Amygdala (tissue), 56 donors: ENCODE data around the gene CERS6.

ENCODE experiments used
- DNase-seq, 56 donors: peaks; one replicate each; lab custom pipeline; 2025; lab: John Stamatoyannopoulos, UW

CERS6 gene

DNA sequence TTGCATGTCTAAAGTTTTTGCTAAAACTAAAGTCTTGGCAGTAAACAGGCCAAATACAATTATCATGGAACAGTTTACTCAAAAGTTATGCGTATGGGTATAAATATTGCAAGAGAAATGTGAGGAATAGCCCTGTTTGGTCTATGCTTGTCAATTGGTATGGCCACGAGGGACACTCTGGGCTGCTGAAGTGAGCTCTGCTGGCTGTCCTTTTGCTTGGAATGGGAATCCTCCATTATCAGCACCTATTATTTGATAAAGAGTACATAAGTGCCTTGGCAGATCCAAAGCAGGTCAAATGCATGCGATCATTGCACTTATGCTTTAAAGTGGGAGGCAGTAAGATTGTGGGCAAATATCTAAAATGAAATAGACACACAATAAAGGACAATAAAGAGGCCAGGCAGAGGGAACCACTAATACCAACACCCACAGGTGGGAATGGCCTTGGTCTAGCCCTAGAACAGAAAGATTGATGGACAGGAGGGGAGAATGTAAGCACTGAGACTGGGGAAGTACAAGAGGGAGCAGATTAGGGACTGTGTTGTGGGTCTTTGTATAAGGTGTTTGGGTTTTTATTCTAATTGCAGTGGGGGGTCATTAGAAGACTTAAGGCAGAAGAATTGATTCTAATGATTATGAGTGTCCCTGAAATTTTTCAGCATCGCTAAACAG is 286.3 kb downstream of the CERS6 start:
- no peak for DNase-seq

DNA sequence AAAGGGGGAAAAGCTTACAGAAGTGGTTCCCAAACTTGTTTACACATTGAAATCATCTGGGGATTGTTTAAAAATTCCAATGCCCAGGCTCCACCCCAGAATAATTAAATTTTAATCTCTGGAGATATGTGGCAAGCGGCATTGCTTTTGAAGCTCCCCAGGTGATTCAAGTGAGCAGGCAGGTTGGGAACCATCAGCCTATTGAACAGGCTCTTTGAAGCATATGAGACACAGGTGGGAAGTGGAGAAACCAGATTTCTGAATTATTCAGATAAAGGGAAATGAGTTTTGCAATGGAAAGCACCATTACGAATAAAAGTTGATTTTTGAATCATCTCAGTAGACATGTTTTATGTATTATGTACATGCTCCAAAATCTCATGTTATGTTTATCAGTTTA is 288.8 kb downstream of the CERS6 start:
- no peak for DNase-seq

DNA sequence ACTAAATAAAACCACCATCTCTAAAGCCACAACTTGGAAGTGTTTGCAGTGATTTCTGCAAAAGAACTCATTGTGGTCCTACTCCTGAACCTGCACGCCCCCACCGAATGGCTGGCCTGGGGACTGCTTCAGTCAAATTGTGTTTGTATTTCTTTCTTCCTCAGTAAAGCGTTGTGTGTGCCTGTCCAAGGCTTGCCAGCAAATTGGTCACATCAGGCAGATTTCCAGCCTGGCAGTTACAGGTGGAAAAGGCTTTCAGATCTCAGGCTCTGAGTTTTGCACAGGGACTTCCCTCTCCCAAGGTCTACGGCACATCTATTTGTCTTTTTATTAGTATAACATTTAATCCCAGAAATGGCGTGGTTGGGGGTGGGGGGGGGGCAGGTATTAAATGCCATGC is 292.4 kb downstream of the CERS6 start:
- DNase-seq, result no peak

DNA sequence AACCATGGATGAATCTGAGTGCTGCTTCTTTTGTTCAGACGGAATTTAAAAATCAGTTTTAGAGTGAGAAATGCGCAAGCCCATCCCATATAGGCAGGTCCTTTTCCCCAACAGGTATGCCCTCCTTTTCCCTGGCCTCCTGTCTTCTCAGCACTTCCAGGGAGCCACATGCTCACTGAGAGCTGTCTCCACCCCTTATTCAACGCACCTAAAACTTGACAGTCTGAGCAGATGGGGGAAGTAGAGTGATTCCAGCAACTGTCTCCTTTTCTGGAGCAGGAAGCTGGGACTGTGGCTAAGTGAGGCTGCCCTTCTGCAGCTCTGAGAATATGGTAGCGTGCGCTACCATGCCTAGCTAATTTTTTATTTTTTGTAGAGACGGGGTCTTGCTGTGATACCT is 293.2 kb downstream of the CERS6 start:
- DNase-seq, result no peak

DNA sequence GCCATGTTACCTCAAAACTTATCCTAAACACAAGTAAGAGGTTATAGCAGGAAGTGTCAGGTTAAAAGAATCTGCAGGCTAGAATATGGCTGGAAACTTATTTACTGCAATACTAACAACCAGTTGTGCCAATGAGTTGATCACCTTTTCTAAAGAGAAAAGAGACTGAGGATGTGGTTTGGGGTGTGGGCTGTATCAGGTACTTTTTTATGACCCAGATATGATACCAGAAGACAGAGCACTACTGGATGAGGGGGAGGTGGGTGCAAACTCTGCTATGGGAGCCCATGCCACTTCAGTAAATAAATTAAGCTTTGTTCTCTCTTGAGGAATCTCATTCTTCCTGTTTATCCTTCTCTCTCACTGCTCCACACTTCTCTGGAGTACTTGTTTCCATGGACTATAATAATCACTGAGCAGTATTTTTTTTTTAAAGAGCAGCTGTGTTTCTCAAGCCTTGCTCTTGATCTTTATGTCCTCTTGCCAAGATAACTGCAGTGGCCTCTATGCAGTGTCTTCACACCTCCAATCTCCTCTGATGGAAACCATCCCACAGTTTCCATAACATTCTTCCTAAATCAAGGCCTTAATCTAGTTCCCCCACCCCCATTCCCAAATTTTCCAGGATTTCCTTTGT is 295.1 kb downstream of the CERS6 start:
- no peak for DNase-seq

DNA sequence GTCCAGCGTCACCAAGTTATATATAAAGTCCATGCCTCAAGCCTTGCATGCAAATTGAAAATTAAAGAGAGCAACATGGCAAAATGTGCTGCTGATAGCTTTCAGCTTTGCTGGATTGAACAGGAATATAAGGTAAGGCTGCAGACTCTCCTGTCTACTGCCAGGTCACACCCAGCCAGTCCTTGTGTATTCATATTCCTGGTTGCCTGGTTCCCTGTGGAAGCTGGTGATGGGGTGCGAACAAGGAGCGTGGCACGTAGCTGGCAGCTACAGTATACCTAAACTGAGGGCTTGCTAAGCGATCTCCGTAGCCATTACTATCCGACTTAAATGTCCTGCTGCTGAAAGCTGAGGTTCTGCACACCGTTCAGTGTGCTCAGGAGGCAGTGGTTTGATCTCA is 296.3 kb downstream of the CERS6 start:
- no peak for DNase-seq

DNA sequence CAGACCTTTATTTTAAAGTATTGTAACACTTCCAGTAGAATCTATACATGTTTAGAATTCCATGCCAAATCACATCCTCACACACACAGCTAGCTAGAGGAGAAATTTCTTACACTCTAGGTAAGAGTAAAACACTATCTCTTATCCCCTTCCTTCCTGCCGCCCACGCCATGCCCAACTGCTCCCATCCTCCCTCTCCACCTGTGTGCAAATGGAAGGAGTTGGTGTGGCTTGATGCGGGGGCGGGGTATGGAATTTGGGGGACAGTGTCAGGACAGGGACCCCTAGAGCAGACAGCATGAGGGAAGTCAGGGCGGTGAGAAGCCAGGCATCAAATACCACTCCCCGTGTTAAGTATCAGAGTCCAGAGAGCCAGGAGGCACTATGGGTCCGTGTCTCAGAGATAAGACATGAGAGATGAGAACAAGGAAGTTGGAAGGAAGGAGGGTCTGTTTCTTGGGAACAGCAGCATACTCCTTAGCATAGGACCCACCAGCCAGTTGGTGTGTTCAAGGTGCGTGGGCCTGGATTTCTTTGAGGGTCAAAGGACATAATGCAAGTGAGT is 297.8 kb downstream of the CERS6 start:
- DNase-seq, result no peak

DNA sequence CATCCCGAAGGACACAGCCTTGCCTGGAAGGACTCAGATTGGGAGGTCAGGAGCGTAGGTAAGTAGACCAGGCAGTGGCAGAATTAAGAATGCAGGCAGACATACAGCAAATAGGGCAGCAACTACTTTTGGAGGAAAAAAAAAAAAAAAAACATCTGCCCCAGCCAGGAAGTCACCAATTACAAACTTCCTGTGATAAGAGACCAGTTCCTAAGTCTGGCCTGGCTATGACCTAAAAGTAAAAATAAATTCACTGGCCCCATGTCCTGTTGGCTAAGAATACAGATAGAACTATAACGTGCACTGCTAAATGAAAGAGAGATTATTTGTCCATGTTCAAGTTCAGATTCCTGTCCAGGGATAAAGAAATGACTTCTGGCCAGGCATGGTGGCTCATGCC is 301.2 kb downstream of the CERS6 start:
- no peak for DNase-seq

DNA sequence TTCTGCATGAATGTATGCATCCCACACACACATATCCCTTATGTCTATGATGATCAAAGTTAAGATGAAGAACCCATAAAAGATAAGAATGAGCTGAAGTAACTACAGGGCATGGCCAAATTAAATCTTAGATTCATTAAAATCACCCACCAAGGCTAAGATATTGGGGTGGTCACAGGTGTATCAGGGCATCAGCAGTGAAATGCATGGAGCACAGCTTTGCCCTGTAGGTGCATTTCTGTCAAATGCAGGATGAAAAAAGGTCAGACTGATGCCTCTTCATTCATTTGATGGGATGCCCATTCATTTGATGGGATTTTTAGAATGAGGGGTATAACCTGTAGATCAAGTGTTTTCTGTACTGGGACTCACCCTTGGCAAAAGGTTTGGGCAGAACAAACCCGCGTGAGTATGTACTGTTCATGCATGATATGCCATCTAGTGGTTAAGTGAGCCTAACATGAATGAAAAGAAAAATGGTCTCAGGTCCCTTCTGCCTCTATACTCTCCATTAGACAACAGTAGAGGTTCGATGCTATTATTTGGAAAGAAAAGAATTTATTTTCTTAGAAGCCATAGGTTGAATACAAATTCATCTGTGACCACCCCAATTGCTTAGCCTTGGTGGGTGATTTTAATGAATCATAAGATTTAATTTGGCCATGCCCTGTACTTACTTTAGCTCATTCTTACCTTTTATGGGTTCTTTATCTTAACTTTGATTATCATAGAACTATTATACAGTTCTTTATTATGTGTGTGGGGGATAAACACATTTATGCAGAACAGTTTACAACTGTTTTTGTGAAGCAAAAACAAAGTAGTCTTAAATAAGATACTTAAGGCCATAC is 303.1 kb downstream of the CERS6 start:
- peak in 2 of 56 donors; percentile 9 to 27 for DNase-seq

DNA sequence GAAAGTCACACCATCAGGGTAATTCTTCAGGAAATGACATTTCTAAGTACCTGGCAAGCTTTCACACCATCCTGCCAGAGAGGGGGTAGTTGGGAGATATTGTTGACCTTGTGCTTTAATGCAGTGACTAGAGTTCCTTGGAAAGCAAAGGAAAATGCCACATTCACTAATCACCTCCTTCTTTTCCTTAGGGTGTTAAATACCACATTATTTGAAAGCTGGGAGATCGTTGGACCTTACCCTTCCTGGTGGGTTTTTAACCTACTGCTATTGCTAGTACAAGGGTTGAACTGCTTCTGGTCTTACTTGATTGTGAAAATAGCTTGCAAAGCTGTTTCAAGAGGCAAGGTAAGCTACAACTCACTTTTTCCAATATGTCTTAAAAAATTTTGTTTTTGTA is 309.3 kb downstream of the CERS6 start:
- DNase-seq, result no peak

DNA sequence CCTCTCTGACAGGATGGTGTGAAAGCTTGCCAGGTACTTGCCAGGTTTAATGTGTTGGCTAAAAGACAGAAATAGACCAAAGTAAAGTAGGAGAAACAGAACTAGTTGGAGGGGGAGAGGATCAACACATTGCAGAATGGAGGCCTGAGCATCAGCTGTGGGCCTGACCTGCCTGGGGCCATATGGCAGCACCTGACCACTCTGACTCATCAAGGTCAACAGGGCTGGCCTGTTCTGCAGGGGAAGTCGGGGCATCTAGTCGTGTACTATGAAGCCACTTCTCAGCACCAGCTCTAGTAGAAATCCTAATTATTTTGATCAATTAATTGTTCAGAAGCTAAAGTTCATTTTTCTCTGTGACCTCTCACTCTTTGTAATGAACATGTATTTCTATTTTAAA is 310.5 kb downstream of the CERS6 start:
- DNase-seq, result no peak

DNA sequence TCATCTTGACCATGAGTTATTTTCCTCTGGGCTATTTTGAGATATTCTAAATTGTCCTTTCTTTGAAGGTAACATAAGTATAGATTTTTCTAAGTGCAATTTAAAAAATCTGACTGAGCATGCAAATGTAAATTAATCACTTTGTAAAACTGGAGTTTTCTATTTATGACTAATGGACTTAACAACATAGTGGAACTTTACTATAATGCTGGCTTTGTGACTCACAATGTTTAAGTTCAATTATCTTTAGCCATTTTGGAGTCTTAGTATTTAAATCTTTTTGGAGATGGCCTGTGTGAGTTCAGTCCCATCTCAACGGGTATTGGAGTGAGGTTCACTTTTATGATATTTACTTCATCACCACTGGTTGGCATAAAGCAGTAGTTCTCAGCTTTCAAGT is 311.2 kb downstream of the CERS6 start:
- DNase-seq, result no peak

DNA sequence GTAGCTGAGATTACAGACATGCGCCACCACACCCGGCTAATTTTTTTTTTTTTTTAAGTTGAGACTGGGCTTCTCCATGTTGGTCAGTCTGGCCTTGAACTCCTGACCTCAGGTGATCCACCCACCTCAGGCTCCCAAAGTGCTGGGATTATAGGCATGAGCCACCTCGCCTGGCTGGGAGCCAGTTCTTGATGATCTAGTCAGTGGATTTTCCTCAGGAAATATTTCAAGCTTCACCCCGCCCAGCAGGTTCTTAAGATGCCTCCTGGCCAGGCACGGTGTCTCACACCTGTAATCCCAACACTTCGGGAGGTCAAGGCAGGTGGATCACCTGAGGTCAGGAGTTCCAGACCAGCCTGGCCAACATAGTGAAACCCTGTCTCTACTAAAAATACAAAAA is 312.3 kb downstream of the CERS6 start:
- peak in 1 of 56 donors; percentile 2 for DNase-seq

DNA sequence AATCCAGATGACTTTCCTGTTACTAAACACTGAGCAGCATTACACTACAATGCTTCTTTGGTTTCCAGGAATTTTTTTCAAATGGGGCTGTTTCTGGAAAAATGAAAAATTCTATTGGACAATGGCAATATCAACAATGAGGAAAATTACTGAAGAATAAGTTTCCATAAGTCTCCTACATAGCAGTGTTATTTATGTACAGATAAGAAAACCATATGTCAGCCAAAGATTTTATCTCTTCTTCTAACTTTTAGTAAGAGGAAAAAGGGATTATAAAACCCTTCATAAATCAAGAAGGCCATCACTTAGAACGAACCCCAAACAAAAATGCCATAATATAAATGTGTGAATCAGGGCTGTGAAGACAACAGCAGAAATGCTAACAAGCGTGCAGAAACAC is 314.7 kb downstream of the CERS6 start:
- DNase-seq, result no peak

DNA sequence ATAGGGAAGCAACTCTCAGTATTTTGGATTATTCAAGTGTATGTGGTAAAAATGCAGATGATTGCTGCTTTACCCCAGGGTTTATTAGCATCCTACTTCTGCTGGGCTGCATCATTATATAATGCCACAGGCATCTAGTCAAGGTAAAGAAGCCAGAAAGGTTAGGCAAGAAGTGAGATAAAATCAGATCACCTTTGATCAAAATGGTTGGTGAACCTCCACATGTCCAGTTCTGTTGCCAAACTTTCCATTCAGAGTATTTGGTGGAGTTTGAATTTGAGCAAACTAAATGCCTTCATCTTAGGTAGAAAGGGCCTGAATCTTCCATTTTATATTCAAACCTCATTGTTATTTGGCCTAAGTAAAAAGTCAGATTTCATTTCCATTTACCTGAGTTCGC is 316.6 kb downstream of the CERS6 start:
- no peak for DNase-seq

DNA sequence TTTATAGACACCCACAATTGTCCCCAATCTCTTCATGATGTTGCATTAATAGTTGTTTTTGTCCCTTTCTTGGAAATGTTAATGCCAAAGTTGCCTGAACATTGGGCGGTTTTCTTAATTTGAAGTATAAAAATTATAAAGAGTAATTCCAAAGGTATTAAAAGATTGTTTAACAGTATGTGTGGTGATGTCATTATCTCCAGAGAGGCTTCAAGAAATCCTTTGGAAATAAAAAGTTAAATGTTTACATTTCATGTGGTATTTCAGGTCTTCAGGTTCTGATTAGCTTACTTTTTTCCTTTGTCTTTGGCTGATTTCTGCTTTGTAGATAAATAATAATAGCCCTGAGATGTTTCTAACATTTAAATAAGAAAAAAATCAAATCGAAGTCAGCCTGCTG is 317.1 kb downstream of the CERS6 start:
- DNase-seq, result no peak

DNA sequence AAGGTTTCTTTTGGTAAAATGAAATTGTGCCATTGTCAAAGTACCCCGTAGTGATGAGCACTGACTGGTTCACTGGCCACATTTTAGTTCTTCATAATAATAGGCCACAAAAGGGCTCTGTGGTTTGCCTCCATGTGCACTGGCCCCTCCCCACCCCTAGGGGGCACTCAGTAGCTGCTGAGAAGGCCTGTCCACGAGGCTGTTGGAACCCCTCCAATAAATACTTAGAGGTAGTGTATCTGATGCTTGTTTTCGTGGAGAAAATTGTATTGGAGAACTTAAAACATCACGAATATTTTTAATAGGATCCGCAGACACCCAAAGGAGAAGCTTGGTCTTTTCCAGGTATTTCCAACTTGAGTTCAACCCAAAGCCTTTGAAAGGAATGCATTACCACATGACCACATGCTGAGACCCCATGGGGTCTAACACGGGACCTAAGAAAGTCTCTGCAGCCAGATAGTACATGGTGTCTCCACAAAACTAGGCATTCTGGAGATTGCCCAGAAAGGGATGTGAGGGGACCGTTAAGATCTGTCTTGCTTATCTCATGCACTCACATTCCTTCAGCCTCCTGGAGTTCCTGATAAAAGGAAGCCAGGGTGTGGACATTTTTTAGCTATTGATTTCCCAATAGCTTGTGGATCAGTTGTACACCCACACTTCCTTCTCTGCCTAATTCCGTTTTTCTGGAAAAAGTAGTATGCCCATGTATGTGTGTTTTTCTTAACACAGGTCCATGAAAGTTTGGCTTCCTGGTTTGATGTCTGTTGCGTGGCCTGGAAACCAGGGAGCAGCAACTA is 317.8 kb downstream of the CERS6 start:
- peak in 15 of 56 donors; percentile 1 to 43 (median 10) for DNase-seq

DNA sequence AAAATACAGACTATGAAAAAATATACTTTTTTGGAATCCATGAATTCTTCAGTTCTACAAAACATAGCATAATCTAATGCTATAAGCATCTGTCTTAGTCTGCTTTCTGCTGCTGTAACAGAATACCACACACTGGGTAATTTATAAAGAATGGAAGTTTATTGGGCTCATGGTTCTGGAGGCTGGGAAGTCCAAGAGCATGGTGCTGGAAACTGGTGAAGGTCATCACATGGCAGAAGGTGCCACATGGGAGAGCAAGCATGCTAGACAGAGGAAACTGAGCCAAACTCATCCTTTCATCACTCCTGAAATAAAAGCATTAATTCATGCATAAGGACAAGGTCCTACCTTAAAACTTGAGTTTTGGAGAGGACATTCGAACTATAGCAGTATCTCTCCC is 319.8 kb downstream of the CERS6 start:
- no peak for DNase-seq

DNA sequence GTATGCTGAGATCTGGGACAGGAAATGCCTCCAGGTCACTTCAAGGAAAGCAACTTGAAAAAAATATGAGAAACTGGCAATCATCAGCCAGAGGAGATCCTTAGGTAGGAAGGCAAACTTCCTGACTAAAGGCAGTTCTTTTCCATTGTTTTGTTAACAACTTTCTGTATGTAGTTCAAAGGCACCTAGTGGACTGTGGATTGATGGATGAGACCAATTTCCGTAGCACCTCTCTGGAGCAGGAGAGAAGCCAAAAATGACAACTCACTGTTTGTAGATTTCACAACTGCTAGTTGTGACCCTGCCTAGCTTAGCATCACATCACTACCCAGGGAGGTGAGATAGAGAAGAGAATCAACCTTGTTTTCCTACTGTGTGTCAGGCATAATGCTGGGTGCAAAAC is 324.6 kb downstream of the CERS6 start:
- no peak for DNase-seq

DNA sequence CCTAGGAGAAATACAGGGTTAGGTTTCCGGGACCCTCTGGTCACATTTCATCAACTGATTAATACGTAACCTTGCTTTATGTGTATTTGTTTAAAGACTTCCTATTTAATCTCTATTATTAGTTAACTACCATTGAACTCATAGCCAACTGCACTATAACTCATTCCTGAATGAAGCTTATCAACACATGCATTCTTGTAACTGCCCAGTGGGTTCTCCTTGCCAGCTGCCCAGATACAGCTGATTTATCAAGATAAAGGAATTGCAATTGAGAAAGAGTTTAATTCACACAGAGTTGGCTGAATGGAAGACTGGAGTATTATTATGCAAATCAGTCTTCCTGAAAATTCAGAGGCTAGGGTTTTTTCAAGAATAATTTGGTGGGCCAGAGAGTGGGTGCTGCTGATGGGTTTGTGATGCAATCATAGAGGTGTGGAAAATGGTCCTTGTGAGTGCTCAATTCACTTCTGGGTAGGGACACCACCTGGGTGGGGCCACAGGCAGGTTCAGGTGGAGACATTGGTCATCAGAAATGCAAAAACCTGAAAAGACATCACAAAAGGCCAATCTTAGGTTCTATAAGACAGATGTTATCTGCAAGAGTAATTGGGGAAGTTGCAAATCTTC is 325.2 kb downstream of the CERS6 start:
- DNase-seq, result no peak
